HG03342 (cell line): ENCODE measurements around the gene HACD3.
A peak's percentile ranks its signal among the peaks of the same experiment; 100 is the strongest.

Source experiments
- ATAC-seq: cut with Tn5 transposase; IDR thresholded peaks from one replicate; pipeline ENCODE4 v1.9.1; 2021; ENCODE audit warnings: mild to moderate bottlenecking, moderate library complexity; ENCODE audit not compliant: unreplicated experiment

The HACD3 gene

GRCh38 chr15:65530318-65531111 is at the start of gene HACD3:
Gene HACD3, plus strand, starts transcription at chr15:65530463. Its CDS starts 169 bp downstream, at chr15:65530632.
- ATAC-seq, result peak; percentile 76

GRCh38 chr15:65484876-65485275 is 45.4 kb upstream of the HACD3 start:
- no peak for ATAC-seq

- ATAC-seq, result no peak
These were observed 36.2 kb upstream of the HACD3 start for GRCh38 chr15:65494076-65494475.

GRCh38 chr15:65509321-65509720 is 20.9 kb upstream of the HACD3 start:
- no peak for ATAC-seq

- no peak for ATAC-seq
These were observed 18.1 kb upstream of the HACD3 start for GRCh38 chr15:65512189-65512588.

GRCh38 chr15:65512807-65513416 is 17.4 kb upstream of the HACD3 start:
- ATAC-seq, result no peak

GRCh38 chr15:65516997-65517865 is 13.0 kb upstream of the HACD3 start, which contains the start of gene DPP8:
Gene DPP8, minus strand, starts transcription at chr15:65517689. Its CDS starts 5,136 bp downstream, at chr15:65512553.
- peak; percentile 84 for ATAC-seq

- no peak for ATAC-seq
These were observed 12.4 kb upstream of the HACD3 start for GRCh38 chr15:65517866-65518207.

GRCh38 chr15:65518633-65519285 is 11.5 kb upstream of the HACD3 start:
- ATAC-seq, result no peak

- ATAC-seq, result no peak
These were observed 8.9 kb upstream of the HACD3 start for GRCh38 chr15:65521350-65521749.

GRCh38 chr15:65524226-65524625 is 6.0 kb upstream of the HACD3 start:
- no peak for ATAC-seq

GRCh38 chr15:65525622-65526021 is 4.6 kb upstream of the HACD3 start:
- no peak for ATAC-seq

GRCh38 chr15:65528461-65529060 is 1.7 kb upstream of the HACD3 start:
- no peak for ATAC-seq

GRCh38 chr15:65529762-65530317 is 423 bp upstream of the HACD3 start:
- ATAC-seq, result peak; percentile 8

GRCh38 chr15:65532738-65533051 is 2.4 kb downstream of the HACD3 start:
- no peak for ATAC-seq

GRCh38 chr15:65533057-65533756 is 2.9 kb downstream of the HACD3 start:
- ATAC-seq, result no peak

- no peak for ATAC-seq
These were observed 4.9 kb downstream of the HACD3 start for GRCh38 chr15:65535192-65535591.

GRCh38 chr15:65540314-65540713 is 10.1 kb downstream of the HACD3 start:
- ATAC-seq, result no peak

GRCh38 chr15:65541231-65541820 is 11.1 kb downstream of the HACD3 start:
- ATAC-seq, result no peak
